Liver (tissue), 3 donors: ENCODE measurements around the gene RUFY4.

ENCODE experiments used
- NR2F2 ChIP-seq: IDR thresholded peaks from 2 replicates; pipeline ENCODE4 v1.6.1; 2016; ENCODE audit warnings: antibody characterized with exemption
- RAD21 ChIP-seq, 2 donors: IDR thresholded peaks; 2 replicates each; pipeline ENCODE4 v1.6.1; 2016; ENCODE audit warnings: antibody characterized with exemption in 2 of 2, mild to moderate bottlenecking in 2 of 2
- TF ChIP-seq, protein P1 (sequence below): fragments of 150-350 bp; IDR thresholded peaks from 2 replicates; pipeline ENCODE4 v1.5.1; 2017; ENCODE audit warnings: improper control_type of control experiment, low read depth, low read length; ENCODE audit not compliant: missing input control
- TF ChIP-seq, protein P2 (sequence below): IDR thresholded peaks from 2 replicates; pipeline ENCODE4 v1.6.1; 2016; ENCODE audit warnings: antibody characterized with exemption, mild to moderate bottlenecking
- donor health status: healthy.
- donor health status: healthy.

DNA sequence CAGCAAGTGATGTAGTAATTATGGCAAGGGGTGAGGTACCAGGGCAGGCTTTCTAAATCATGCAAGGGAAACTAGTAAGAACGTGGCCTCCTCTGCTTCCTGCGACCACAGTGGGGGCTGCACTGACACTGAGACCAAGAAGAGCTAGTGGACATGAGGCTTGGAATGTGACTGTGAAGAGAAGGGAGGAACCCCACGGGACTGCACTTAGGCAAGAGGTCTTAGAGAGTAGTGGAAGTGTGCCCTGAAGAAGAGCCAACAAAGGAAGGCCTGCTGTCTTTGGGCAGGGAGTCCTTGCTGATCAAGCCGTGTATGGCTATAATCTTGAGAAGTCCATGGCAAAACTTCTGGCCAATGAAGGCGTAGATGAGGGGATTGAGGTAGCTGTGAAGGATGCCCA lies 8.9 kb upstream of the RUFY4 start:
- TF ChIP-seq, protein P1, sequence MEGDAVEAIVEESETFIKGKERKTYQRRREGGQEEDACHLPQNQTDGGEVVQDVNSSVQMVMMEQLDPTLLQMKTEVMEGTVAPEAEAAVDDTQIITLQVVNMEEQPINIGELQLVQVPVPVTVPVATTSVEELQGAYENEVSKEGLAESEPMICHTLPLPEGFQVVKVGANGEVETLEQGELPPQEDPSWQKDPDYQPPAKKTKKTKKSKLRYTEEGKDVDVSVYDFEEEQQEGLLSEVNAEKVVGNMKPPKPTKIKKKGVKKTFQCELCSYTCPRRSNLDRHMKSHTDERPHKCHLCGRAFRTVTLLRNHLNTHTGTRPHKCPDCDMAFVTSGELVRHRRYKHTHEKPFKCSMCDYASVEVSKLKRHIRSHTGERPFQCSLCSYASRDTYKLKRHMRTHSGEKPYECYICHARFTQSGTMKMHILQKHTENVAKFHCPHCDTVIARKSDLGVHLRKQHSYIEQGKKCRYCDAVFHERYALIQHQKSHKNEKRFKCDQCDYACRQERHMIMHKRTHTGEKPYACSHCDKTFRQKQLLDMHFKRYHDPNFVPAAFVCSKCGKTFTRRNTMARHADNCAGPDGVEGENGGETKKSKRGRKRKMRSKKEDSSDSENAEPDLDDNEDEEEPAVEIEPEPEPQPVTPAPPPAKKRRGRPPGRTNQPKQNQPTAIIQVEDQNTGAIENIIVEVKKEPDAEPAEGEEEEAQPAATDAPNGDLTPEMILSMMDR, result no peak
- TF ChIP-seq, protein P2, sequence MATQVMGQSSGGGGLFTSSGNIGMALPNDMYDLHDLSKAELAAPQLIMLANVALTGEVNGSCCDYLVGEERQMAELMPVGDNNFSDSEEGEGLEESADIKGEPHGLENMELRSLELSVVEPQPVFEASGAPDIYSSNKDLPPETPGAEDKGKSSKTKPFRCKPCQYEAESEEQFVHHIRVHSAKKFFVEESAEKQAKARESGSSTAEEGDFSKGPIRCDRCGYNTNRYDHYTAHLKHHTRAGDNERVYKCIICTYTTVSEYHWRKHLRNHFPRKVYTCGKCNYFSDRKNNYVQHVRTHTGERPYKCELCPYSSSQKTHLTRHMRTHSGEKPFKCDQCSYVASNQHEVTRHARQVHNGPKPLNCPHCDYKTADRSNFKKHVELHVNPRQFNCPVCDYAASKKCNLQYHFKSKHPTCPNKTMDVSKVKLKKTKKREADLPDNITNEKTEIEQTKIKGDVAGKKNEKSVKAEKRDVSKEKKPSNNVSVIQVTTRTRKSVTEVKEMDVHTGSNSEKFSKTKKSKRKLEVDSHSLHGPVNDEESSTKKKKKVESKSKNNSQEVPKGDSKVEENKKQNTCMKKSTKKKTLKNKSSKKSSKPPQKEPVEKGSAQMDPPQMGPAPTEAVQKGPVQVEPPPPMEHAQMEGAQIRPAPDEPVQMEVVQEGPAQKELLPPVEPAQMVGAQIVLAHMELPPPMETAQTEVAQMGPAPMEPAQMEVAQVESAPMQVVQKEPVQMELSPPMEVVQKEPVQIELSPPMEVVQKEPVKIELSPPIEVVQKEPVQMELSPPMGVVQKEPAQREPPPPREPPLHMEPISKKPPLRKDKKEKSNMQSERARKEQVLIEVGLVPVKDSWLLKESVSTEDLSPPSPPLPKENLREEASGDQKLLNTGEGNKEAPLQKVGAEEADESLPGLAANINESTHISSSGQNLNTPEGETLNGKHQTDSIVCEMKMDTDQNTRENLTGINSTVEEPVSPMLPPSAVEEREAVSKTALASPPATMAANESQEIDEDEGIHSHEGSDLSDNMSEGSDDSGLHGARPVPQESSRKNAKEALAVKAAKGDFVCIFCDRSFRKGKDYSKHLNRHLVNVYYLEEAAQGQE, result no peak
- no peak for TF ChIP-seq NR2F2
- no peak for TF ChIP-seq RAD21 (IDR thresholded peaks at IDR 0.05)
